MG63 (cell line): Measurements from ENCODE around the gene ITPR1. TPM values are rescaled to one million over a fixed set of nuclear protein-coding genes. Genes with fewer than 3 reads are reported as not detected.
"Not testable (repeated sequence)": the region's sequence is repeated elsewhere in the genome, so short reads cannot be mapped to it uniquely, and the experiment has no call there.

Source experiments
- DNase-seq: peaks from one replicate; pipeline ENCODE4 v3.0.0-alpha.2; 2020
- H3K27me3 ChIP-seq: fragments of 250-450 bp; sonication (Bioruptor Pico); 2 replicates; pipeline ENCODE4 v1.5.1; 2020; ENCODE audit warnings: mild to moderate bottlenecking, moderate library complexity
- H3K36me3 ChIP-seq: fragments of 250-450 bp; sonication (Bioruptor Pico); 2 replicates; pipeline ENCODE4 v1.5.1; 2020; ENCODE audit warnings: mild to moderate bottlenecking, moderate library complexity
- H3K4me3 ChIP-seq: fragments of 250-450 bp; sonication (Bioruptor Pico); 2 replicates; pipeline ENCODE4 v1.5.1; 2020; ENCODE audit warnings: mild to moderate bottlenecking, moderate library complexity
- H3K9me3 ChIP-seq: fragments of 250-450 bp; sonication (Bioruptor Pico); 2 replicates; pipeline ENCODE4 v1.5.1; 2020; ENCODE audit warnings: mild to moderate bottlenecking, moderate library complexity
- total RNA-seq: library from RNA; depleted of rRNA; stranded (reverse); fragments of >200 nt; shearing (Covaris generic); gene quantifications from 2 replicates; pipeline ENCODE4 v1.2.3, GENCODE V29; 2014; ENCODE audit warnings: low replicate concordance; rRNA removed

Gene ITPR1
- 1.7 and 10.4 TPM in 2 replicates for total RNA-seq

GRCh38 chr3:4493014-4493940, at the start of gene ITPR1:
TSS of gene ITPR1 (plus strand) at chr3:4493348. CDS start at chr3:4516492, 23,144 bp downstream.
- DNase-seq: peak; percentile 93
- H3K4me3 ChIP-seq: peak within 1 kb of the TSS; percentile 72
- no peaks in the 10 kb centered on the region for H3K36me3 ChIP-seq

GRCh38 chr3:4447295-4447999, 45.7 kb upstream of the ITPR1 start:
- Histone ChIP-seq H3K36me3 (no peaks in the 10 kb centered on the region), H3K4me3 (no peak overlapping the region), H3K9me3 (no peaks in the 10 kb centered on the region), H3K27me3 (no peaks in the 10 kb centered on the region)
- DNase-seq: no peak

More at GRCh38 chr3:4493014-4493940, at the start of gene ITPR1:
- H3K27me3 ChIP-seq: no peaks in the 10 kb centered on the region
- H3K9me3 ChIP-seq: no peaks in the 10 kb centered on the region

- no peak overlapping the region for H3K4me3 ChIP-seq
- H3K9me3 ChIP-seq: no peaks in the 10 kb centered on the region
- no peaks in the 10 kb centered on the region for H3K27me3 ChIP-seq
- no peak for DNase-seq
- no peaks in the 10 kb centered on the region for H3K36me3 ChIP-seq
Observed at GRCh38 chr3:4448187-4448586, 45.0 kb upstream of the ITPR1 start.

DNA sequence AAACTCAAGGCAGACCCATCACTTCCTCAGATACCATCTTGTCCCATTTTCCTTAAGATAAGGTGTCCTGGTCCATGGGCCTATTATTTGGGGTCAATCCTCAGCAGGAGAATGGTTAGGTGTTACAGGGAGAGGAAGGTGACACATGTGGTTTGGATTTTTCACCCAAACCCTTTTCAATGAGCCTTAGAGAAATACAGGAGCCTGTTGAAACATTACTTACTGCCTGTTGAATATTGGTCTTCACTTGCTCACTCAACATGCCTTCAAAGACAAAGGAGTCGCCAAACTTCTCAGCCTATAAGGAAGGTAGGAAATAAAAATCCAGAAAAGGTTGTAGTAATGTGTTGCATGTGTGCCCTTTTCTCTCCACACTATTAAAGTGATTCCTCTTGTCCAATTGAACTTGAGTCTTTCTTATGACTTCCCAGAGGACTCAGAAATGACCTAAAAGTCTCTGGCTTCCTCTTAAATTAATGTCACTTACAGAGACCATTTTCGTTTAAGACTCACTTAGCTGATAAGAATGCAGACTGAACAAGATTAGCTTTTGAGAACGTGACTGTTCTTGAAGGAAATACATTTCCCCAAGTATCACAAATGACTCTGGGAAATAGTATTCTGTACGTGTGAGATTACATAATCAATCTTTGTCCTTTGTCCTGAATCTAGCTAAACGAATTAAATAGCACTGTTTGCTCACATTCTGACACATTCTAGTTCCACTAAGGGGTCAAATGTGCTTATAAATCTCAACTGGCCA, 43.9 kb upstream of the ITPR1 start:
- Histone ChIP-seq H3K4me3 (no peak overlapping the region), H3K9me3 (no peaks in the 10 kb centered on the region), H3K36me3 (no peaks in the 10 kb centered on the region), H3K27me3 (no peaks in the 10 kb centered on the region)
- DNase-seq: no peak

DNA sequence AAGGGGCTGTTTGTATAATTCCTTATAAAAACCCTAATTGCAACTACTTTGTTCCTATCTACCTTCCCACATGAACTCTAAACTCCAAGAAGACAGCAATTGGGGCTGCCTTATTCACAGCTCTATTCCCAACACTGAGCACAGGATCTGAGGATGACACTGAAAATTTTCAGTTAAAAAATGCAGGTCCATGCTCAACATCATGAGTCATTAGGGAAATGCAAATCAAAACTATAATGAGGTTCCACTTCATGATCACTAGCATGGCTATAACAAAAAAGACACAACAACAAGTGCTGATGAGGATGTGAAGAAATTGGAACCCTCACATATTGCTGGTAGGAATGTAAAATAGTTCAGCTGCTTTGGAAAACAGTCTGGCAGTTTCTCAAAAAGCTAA, 39.0 kb upstream of the ITPR1 start:
- no peaks in the 10 kb centered on the region for H3K9me3 ChIP-seq
- no peak overlapping the region for H3K4me3 ChIP-seq
- H3K27me3 ChIP-seq: no peaks in the 10 kb centered on the region
- no peaks in the 10 kb centered on the region for H3K36me3 ChIP-seq
- no peak for DNase-seq

- not testable (repeated sequence) for DNase-seq, H3K9me3 ChIP-seq, H3K27me3 ChIP-seq, H3K36me3 ChIP-seq, H3K4me3 ChIP-seq
Observed at GRCh38 chr3:4456780-4457179, 36.4 kb upstream of the ITPR1 start.

GRCh38 chr3:4458961-4459360, 34.2 kb upstream of the ITPR1 start:
- no peaks in the 10 kb centered on the region for H3K27me3 ChIP-seq
- H3K9me3 ChIP-seq: no peaks in the 10 kb centered on the region
- DNase-seq: no peak
- H3K4me3 ChIP-seq: no peak overlapping the region
- no peaks in the 10 kb centered on the region for H3K36me3 ChIP-seq

- Histone ChIP-seq H3K4me3 (no peak overlapping the region), H3K36me3 (no peaks in the 10 kb centered on the region), H3K9me3 (no peaks in the 10 kb centered on the region), H3K27me3 (no peaks in the 10 kb centered on the region)
- no peak for DNase-seq
Observed at GRCh38 chr3:4460334-4460733, 32.8 kb upstream of the ITPR1 start.

- no peak overlapping the region for H3K4me3 ChIP-seq
- no peak for DNase-seq
- H3K27me3 ChIP-seq: no peaks in the 10 kb centered on the region
- H3K36me3 ChIP-seq: no peaks in the 10 kb centered on the region
- H3K9me3 ChIP-seq: no peaks in the 10 kb centered on the region
Observed at GRCh38 chr3:4461468-4462090, 31.6 kb upstream of the ITPR1 start.

DNA sequence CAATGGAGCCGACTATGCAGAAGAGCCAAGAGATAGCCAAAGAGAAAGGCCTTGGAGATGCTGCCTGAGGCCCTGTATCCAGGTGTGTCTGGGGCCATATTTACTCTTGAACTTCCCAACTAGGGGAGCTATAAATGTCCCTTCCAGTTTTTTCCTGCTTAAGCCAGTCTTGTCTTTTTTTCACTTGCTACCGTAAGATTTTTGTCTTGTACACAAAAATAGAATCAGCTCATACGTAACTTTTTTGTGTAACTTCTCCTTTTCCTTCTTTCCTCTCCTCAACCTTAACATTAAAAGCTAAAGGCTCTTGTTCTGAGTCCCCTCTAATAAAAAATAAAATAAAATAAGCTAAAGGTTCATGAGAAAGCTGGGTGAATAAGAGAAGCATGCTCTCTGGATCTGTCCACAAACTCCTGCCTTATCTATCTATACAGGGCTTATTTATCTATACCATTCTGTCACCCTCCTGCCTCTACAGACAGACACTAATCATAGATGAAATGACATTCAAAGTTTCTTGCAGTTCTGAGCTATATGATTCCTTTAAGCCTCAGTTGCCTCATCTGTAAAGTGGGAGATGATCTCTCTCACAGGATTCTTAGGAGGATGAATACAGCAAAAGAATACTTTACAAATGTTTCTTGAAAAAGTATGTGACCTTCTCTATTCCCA, 30.6 kb upstream of the ITPR1 start:
- Histone ChIP-seq H3K9me3 (no peaks in the 10 kb centered on the region), H3K27me3 (no peaks in the 10 kb centered on the region), H3K4me3 (no peak overlapping the region), H3K36me3 (no peaks in the 10 kb centered on the region)
- DNase-seq: no peak

DNA sequence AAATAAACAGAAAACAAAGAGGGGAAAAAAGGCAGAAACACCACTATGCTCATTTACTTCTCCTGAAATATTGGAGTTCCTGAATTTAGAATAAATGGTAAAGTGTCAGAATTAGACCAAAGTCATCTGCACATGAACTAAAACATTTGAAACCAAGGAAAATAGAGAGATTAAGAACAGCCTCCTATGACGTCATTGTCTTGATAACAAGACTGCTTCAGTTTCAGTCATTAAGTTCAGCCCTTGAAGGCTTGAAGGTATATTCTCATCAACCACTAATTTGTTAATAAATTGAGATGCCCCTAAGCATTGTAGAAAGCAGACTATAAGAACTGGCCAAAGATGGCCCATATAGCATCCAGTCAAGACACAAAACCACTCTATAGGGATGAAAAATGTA, 28.6 kb upstream of the ITPR1 start:
- Histone ChIP-seq H3K9me3 (no peaks in the 10 kb centered on the region), H3K4me3 (no peak overlapping the region)
- DNase-seq: no peak

GRCh38 chr3:4466741-4467521, 26.2 kb upstream of the ITPR1 start, which contains the start of gene SUMF1:
TSS of gene SUMF1 (minus strand) at chr3:4467269. CDS start at chr3:4467245, 24 bp downstream.
- DNase-seq: peak; percentile 68
- H3K27me3 ChIP-seq: no peaks in the 10 kb centered on the region
- no peaks in the 10 kb centered on the region for H3K9me3 ChIP-seq
- H3K36me3 ChIP-seq: no peaks in the 10 kb centered on the region
- H3K4me3 ChIP-seq: peak within 1 kb of the TSS; percentile 60

More for the DNA sequence above, 28.6 kb upstream of the ITPR1 start:
- no peaks in the 10 kb centered on the region for H3K27me3 ChIP-seq
- H3K36me3 ChIP-seq: no peaks in the 10 kb centered on the region

- no peaks in the 10 kb centered on the region for H3K27me3 ChIP-seq
- DNase-seq: no peak
- H3K36me3 ChIP-seq: no peaks in the 10 kb centered on the region
- peak overlapping the region; percentile 60 for H3K4me3 ChIP-seq
- H3K9me3 ChIP-seq: no peaks in the 10 kb centered on the region
Observed at GRCh38 chr3:4467522-4467867, 25.7 kb upstream of the ITPR1 start.

GRCh38 chr3:4471907-4472306, 21.2 kb upstream of the ITPR1 start:
- no peaks in the 10 kb centered on the region for H3K36me3 ChIP-seq
- no peak overlapping the region for H3K4me3 ChIP-seq
- H3K9me3 ChIP-seq: no peaks in the 10 kb centered on the region
- no peaks in the 10 kb centered on the region for H3K27me3 ChIP-seq
- no peak for DNase-seq

DNA sequence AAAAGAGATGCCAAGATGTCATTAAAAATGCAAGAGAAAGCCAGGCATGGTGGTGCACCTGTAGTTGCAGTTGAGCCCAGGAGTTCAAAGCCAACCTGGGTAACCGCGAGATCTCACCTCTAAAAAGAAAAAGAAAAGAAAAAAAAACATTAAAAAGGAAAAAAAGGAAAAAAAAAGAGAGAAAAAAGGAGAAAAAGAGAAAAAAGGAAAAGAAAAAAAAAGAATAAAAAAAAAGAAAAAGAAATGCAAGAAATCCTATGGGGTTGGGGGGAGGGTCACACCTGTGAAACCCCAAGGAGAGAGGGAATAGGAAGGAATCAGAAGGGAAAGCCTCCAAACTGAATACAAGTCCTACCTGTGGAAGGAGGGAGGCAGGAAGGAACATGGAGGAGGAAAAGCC, 20.8 kb upstream of the ITPR1 start:
- Histone ChIP-seq H3K36me3 (no peaks in the 10 kb centered on the region), H3K27me3 (no peaks in the 10 kb centered on the region), H3K9me3 (no peaks in the 10 kb centered on the region), H3K4me3 (no peak overlapping the region)
- no peak for DNase-seq
